ENCODE measurements around the gene ALCAM. TPM values are rescaled to one million over a fixed set of nuclear protein-coding genes. Genes with fewer than 3 reads are reported as not detected.

The ALCAM gene
- total RNA-seq, 1 donor from 2014 or later: 15.2 TPM

DNA sequence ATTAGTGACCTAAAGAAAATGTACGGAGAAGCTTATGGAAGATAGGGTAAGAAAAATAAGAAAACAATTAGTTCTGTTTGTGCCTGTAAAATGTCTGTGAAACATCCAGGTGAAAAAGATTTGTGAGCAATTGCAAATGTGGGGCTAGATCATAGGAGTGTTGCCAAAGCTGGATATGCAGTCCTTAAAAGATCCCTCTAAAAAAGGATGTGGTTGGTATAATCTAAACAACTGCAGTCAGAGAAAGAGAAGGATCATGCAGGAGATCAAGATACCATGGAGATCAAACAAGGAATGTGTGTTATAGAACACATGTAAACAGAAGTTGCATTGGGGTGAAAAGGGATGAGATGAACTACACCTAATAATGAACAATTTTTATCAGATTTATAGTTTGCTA lies 116.8 kb downstream of the ALCAM start:
- H3K27me3 ChIP-seq: no peaks in the 10 kb centered on the region
- H3K36me3 ChIP-seq: no peaks in the 10 kb centered on the region
- H3K27ac ChIP-seq: no peak overlapping the region
- no peaks in the 10 kb centered on the region for H3K9me3 ChIP-seq
- H3K4me3 ChIP-seq: no peak overlapping the region
- no peaks in the 10 kb centered on the region for H3K4me1 ChIP-seq
- no peak for DNase-seq (ENCODE audit: extremely low spot score in 2 of 2)
- intact Hi-C loops (cut with DNase I): no loop called here
- no peak for TF ChIP-seq POLR2AphosphoS5 (IDR thresholded peaks at IDR 0.05; ENCODE audit: insufficient read depth in 1 of 2, low read depth in 1 of 2)

DNA sequence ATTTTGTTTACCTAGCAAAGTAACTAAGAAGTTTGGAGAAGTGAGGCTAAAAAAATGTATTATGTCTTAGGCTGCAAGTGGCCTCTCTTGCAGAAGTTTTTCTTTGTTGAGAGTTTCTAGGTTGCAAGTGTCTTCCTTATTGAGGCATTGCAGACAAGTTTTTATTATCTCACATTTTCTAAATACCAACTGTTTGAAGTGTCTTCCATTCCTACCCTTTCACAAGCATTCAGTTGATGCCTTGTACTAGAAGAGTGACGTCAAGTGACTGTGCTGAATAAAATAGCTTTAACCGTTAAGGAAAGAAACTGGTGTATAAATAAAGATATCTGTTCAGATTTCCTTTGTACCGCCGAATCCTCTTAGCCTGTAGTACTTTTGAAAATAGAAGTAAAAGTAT lies 123.3 kb downstream of the ALCAM start:
- TF ChIP-seq, protein P1, sequence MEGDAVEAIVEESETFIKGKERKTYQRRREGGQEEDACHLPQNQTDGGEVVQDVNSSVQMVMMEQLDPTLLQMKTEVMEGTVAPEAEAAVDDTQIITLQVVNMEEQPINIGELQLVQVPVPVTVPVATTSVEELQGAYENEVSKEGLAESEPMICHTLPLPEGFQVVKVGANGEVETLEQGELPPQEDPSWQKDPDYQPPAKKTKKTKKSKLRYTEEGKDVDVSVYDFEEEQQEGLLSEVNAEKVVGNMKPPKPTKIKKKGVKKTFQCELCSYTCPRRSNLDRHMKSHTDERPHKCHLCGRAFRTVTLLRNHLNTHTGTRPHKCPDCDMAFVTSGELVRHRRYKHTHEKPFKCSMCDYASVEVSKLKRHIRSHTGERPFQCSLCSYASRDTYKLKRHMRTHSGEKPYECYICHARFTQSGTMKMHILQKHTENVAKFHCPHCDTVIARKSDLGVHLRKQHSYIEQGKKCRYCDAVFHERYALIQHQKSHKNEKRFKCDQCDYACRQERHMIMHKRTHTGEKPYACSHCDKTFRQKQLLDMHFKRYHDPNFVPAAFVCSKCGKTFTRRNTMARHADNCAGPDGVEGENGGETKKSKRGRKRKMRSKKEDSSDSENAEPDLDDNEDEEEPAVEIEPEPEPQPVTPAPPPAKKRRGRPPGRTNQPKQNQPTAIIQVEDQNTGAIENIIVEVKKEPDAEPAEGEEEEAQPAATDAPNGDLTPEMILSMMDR (IDR thresholded peaks at IDR 0.05): no peak
- no peak for TF ChIP-seq POLR2A (IDR thresholded peaks at IDR 0.05)
- TF ChIP-seq POLR2AphosphoS5 (IDR thresholded peaks at IDR 0.05; ENCODE audit: insufficient read depth in 1 of 2, low read depth in 1 of 2): no peak
- H3K36me3 ChIP-seq: no peaks in the 10 kb centered on the region
- no peaks in the 10 kb centered on the region for H3K4me1 ChIP-seq
- H3K9me3 ChIP-seq: no peaks in the 10 kb centered on the region
- no peak overlapping the region for H3K4me3 ChIP-seq
- no peak overlapping the region for H3K27ac ChIP-seq
- intact Hi-C loops (cut with DNase I): no loop called here
- no peak for DNase-seq (ENCODE audit: extremely low spot score in 2 of 2)
- H3K27me3 ChIP-seq: no peaks in the 10 kb centered on the region

DNA sequence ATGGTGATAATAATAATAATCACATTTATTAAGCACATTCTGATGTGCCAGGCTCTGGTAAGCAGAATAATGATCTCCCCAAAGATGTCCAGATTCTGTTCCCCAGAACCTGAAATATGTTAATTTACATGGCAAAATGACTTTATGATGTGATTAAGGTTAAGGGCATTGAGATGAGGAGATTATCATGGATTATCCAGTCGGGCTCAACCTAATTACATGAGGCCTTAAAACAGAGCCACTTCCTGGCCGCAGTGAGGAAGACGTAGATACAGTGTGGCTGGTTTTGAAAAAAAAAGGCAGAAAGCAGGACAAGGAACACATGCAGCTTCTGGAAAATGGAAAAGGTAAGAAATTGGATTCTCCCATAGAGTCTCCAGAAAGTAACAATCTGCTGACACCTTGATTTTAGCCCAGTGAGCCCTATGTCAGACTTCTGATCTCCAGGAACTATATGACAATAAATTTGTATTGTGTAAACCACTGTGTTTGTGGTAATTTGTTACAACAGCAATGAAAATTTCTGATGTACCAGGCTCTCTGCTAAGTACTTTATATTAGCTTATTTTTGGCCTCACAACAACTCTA lies 126.7 kb downstream of the ALCAM start:
- no peaks in the 10 kb centered on the region for H3K36me3 ChIP-seq
- H3K27ac ChIP-seq: no peak overlapping the region
- H3K9me3 ChIP-seq: no peaks in the 10 kb centered on the region
- no peak for TF ChIP-seq POLR2A (IDR thresholded peaks at IDR 0.05)
- TF ChIP-seq, protein P1 (IDR thresholded peaks at IDR 0.05): no peak
- TF ChIP-seq POLR2AphosphoS5 (IDR thresholded peaks at IDR 0.05; ENCODE audit: insufficient read depth in 1 of 2, low read depth in 1 of 2): no peak
- H3K4me1 ChIP-seq: no peaks in the 10 kb centered on the region
- no peak for DNase-seq (ENCODE audit: extremely low spot score in 2 of 2)
- no peak overlapping the region for H3K4me3 ChIP-seq
- intact Hi-C loops (cut with DNase I): no loop called here
- no peaks in the 10 kb centered on the region for H3K27me3 ChIP-seq

DNA sequence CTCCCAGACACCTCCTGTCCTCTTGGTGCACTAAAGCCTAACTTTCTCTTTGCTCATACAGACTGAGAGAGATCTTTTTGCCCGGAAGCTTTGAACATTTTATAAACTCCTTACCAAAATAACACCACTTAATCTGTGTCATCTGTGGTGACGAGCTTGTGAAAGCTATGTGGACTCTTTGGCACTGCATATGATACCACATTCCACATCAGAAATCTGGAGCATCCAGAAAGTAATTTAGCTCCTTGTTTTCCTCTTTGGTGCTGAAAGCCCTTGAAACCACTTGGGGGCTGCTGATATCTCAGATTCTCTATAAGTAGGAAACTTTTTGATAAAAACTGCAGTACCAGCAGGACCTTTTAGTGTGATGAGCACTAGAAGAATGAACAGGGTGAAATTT lies 128.3 kb downstream of the ALCAM start:
- DNase-seq (ENCODE audit: extremely low spot score in 2 of 2): no peak
- intact Hi-C loops (cut with DNase I): no loop called here
- no peaks in the 10 kb centered on the region for H3K36me3 ChIP-seq
- no peaks in the 10 kb centered on the region for H3K4me1 ChIP-seq
- H3K4me3 ChIP-seq: no peak overlapping the region
- no peaks in the 10 kb centered on the region for H3K9me3 ChIP-seq
- H3K27me3 ChIP-seq: no peaks in the 10 kb centered on the region
- TF ChIP-seq, protein P1 (IDR thresholded peaks at IDR 0.05): no peak
- no peak overlapping the region for H3K27ac ChIP-seq

DNA sequence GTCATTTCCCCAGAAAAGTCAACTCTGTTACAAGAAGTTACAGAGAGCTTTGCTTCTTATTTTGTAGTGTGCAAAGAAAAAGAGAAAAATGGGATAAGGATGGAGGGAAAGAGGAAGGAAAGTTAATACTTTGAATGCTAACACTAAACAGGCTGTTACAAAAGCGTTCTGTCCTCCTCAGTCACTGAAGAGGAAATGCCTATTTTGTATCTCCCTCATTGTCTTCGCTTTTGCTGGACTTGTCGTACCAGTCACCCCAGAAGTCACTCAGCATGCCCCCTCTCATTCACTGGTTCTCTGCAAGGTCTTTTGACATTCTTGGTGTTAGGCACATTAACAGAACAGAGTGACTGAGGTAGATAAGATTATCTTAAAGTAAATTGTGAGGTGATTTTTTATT lies 129.6 kb downstream of the ALCAM start:
- Histone ChIP-seq H3K9me3 (no peaks in the 10 kb centered on the region), H3K36me3 (no peaks in the 10 kb centered on the region), H3K4me3 (no peak overlapping the region), H3K4me1 (no peaks in the 10 kb centered on the region), H3K27me3 (no peaks in the 10 kb centered on the region), H3K27ac (no peak overlapping the region)
- intact Hi-C loops (cut with DNase I): no loop called here
- TF ChIP-seq POLR2A (IDR thresholded peaks at IDR 0.05) (no peak), POLR2AphosphoS5 (IDR thresholded peaks at IDR 0.05; ENCODE audit: insufficient read depth in 1 of 2, low read depth in 1 of 2) (no peak)
- TF ChIP-seq, protein P1 (IDR thresholded peaks at IDR 0.05): no peak
- DNase-seq (ENCODE audit: extremely low spot score in 2 of 2): no peak
